ENCODE results near the gene GPC5. TPM values are rescaled to one million over a fixed set of nuclear protein-coding genes. Genes with fewer than 3 reads are reported as not detected.

The GPC5 gene
- total and polyA plus RNA-seq, 2 of the 13 experiments (the other 11 are each of a cell fraction or from before 2014, with no cell fraction given), result 0.02 to 0.07 TPM

DNA sequence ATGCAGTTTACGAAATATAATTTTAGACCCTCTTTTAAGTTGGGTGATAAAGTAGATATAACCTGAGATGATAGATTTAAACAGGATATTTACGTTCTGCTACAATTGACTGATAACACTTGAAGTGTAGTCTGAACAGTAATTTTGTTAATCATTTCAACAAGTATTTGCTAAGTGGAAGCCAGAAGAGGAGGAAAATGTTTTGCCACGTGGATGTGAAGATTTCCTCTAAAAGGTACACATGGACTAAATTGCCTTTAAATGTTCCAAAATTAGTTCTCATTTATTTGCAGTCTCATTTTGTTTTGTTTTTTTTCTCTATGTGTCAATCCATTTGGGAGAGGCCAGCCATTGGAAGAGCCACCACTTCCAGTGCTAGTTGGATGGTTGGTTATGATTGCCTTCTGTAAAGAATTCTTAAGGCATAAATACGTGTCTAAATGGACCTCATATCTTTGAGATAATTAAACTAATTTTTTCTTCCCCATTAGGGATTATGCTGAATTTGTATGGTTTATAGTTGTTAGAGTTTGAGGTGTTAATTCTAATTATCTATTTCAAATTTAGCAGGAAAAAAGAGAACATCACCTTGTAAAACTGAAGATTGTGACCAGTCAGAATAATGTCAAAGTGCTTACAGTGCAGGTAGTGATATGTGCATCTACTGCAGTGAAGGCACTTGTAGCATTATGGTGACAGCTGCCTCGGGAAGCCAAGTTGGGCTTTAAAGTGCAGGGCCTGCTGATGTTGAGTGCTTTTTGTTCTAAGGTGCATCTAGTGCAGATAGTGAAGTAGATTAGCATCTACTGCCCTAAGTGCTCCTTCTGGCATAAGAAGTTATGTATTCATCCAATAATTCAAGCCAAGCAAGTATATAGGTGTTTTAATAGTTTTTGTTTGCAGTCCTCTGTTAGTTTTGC, 48.2 kb upstream of the GPC5 start:
- Histone ChIP-seq H3K4me2 (ENCODE audit: low read depth, low read length) (peak overlapping the region; percentile 79), H4K20me1 (ENCODE audit: insufficient read depth, low read length) (peaks cover 58% of the 10 kb centered on the region), H3K9ac (ENCODE audit: insufficient read depth, low read depth, low read length) (peak overlapping the region; percentile 72), H2AFZ (ENCODE audit: low read length) (no peak overlapping the region), H3K9me3 (ENCODE audit: low read length) (no peaks in the 10 kb centered on the region), H3K4me1 (ENCODE audit: insufficient read depth, low read length) (peaks cover 64% of the 10 kb centered on the region), H3K4me3 (replicated peaks in 1 of 3; ENCODE audit: insufficient read depth in 1 of 3, low read depth in 2 of 3, low read length in 3 of 3) (peak overlapping the region; percentile 77 to 88 (median 78); a peak in 5 of 6 replicates), H3K27me3 (ENCODE audit: control insufficient read depth in 1 of 2, insufficient read depth in 2 of 2, low read length in 2 of 2) (peaks cover 0 to 16% of the 10 kb centered on the region in 2 experiments; a peak in 4 of 5 replicates), H3K79me2 (ENCODE audit: insufficient read depth, low read length) (peaks cover 46% of the 10 kb centered on the region), H3K27ac (ENCODE audit: extremely low read length, insufficient read depth, low read length) (peak overlapping the region; percentile 70), H3K36me3 (replicated peaks in 1 of 2; ENCODE audit: control insufficient read depth in 1 of 2, insufficient read depth in 2 of 2, low read length in 2 of 2) (peaks cover 9 to 58% of the 10 kb centered on the region in 2 experiments; a peak in 4 of 5 replicates)
- POLR2A ChIA-PET, result no interaction called here
- DNase-seq (ENCODE audit: low spot score), result no peak
- TF ChIP-seq KDM1A (CRISPR knock-in tag; IDR thresholded peaks at IDR 0.05) (no peak), PAX8 (CRISPR knock-in tag; IDR thresholded peaks at IDR 0.05; ENCODE audit: borderline replicate concordance) (no peak), NR3C1 (CRISPR knock-in tag; IDR thresholded peaks at IDR 0.05) (no peak), ZSCAN22 (CRISPR knock-in tag; IDR thresholded peaks at IDR 0.05) (0 out of 2 replicates have a peak, but pooled peaks have one; percentile 34), CEBPB (IDR thresholded peaks at IDR 0.05; ENCODE audit: borderline replicate concordance, low read depth, low read length) (no peak), EZH2 (conservative IDR thresholded peaks at IDR 0.05; ENCODE audit: low read depth, low read length) (no peak), RBM22 (optimal IDR thresholded peaks at IDR 0.05; ENCODE audit: low read length) (peak; percentile 5), AGO2 (optimal IDR thresholded peaks at IDR 0.05; ENCODE audit: low read depth, low read length) (no peak), RBFOX2 (IDR thresholded peaks at IDR 0.05; ENCODE audit: low read depth, low read length) (peak; percentile 31; the same call in 1 of the 2 replicates)
- TF ChIP-seq, protein P1, sequence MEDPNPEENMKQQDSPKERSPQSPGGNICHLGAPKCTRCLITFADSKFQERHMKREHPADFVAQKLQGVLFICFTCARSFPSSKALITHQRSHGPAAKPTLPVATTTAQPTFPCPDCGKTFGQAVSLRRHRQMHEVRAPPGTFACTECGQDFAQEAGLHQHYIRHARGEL (CRISPR knock-in tag; IDR thresholded peaks at IDR 0.05), result no peak
- TF ChIP-seq, protein P2, sequence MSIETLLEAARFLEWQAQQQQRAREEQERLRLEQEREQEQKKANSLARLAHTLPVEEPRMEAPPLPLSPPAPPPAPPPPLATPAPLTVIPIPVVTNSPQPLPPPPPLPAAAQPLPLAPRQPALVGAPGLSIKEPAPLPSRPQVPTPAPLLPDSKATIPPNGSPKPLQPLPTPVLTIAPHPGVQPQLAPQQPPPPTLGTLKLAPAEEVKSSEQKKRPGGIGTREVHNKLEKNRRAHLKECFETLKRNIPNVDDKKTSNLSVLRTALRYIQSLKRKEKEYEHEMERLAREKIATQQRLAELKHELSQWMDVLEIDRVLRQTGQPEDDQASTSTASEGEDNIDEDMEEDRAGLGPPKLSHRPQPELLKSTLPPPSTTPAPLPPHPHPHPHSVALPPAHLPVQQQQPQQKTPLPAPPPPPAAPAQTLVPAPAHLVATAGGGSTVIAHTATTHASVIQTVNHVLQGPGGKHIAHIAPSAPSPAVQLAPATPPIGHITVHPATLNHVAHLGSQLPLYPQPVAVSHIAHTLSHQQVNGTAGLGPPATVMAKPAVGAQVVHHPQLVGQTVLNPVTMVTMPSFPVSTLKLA (IDR thresholded peaks at IDR 0.05), result peak; percentile 73
- TF ChIP-seq, protein P3, sequence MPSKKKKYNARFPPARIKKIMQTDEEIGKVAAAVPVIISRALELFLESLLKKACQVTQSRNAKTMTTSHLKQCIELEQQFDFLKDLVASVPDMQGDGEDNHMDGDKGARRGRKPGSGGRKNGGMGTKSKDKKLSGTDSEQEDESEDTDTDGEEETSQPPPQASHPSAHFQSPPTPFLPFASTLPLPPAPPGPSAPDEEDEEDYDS (CRISPR knock-in tag; IDR thresholded peaks at IDR 0.05), result no peak
- BruUV-seq (replicated peaks), result no TSS peak
- no peak for ATAC-seq
- WGBS (ENCODE audit: low lambda C conversion rate), result 27% methylated on average over 5 of the region's 5 CpGs
- CTCF ChIA-PET (ENCODE audit: low intra/inter-chr PET ratio, low total read pairs), result no interaction called here
- no peak for FAIRE-seq
- in situ Hi-C loops (cut with HindIII; ENCODE audit: extremely low pct_ligation_motif_present, low pct_unique_long_range_greater_than_20kb) (no loop called here), intact Hi-C loops (cut with micrococcal nuclease; ENCODE audit: unreplicated experiment) (loop anchor here (2.0 kb wide), 2 partner anchors 13 to 57 kb away; no protein-coding TSS in a partner anchor)

All from HepG2 (cell line).